Muscle layer of duodenum (tissue), 2 donors: ENCODE measurements around the gene PCGF6.

ENCODE experiments used
- H3K27ac ChIP-seq: one replicate; pipeline ENCODE4 v1.7.0; 2013; ENCODE audit warnings: mild to moderate bottlenecking, low read length
- H3K27me3 ChIP-seq: one replicate; pipeline ENCODE4 v1.7.0; 2013; ENCODE audit warnings: low read depth, mild to moderate bottlenecking, control low read depth, low read length
- H3K36me3 ChIP-seq, 2 donors: one replicate each; pipeline ENCODE4 v1.7.0; 2013; ENCODE audit warnings: low read length in 2 of 2, control low read depth in 1 of 2, mild to moderate bottlenecking in 1 of 2; ENCODE audit not compliant: insufficient read depth in 2 of 2, control insufficient read depth in 1 of 2
- H3K4me1 ChIP-seq, 2 donors: one replicate each; pipeline ENCODE4 v1.7.0; 2013; ENCODE audit warnings: low read length in 2 of 2, mild to moderate bottlenecking in 2 of 2, control low read depth in 1 of 2, moderate library complexity in 1 of 2; ENCODE audit not compliant: insufficient read depth in 2 of 2, control insufficient read depth in 1 of 2
- H3K4me3 ChIP-seq, 2 donors: one replicate each; pipeline ENCODE4 v1.7.0; 2013; ENCODE audit warnings: low read length in 2 of 2, low read depth in 1 of 2, mild to moderate bottlenecking in 1 of 2
- H3K9me3 ChIP-seq, 2 donors: one replicate each; pipeline ENCODE4 v1.7.0; 2013; ENCODE audit warnings: low read length in 2 of 2, control low read depth in 1 of 2, mild to moderate bottlenecking in 1 of 2; ENCODE audit not compliant: control insufficient read depth in 1 of 2
- donor health status: healthy.

Gene PCGF6

DNA sequence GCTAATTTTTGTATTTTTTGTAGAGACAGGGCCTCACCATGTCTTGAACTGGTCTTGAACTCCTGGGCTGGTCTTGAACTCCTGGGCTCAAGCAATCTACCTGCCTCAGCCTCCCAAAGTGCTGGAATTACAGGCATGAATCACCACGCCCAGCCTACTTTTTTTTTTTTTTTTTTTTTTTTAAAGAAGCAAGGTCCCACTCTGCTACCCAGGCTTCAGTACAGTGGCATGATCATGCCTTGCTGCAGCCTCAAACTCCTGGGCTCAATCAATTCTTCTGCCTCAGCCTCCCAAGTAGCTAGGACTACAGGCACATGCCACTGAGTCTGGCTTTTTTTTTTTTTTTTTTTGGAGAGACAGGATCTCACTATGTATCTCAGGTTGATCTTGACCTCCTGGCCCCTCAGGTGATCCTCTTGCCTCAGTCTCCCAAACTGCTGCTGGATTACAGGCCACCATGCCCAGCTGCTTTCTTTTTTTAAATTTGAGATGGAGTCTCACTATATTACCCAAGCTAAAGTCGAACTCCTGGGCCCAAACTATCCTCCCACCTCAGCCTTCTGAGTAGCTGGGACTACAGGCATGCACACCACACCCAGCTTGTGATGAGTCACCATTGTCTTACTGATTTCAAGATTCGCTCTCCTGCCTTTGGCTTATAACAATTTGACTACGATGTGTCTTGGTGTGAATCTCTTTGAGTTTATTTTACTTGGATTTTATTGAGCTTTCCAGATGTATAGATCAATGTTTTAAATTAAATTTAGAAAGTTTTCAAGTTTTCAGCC, 96.2 kb downstream of the PCGF6 start:
- no peaks in the 10 kb centered on the region for H3K9me3 ChIP-seq
- no peak overlapping the region for H3K27ac ChIP-seq
- H3K27me3 ChIP-seq: no peaks in the 10 kb centered on the region
- no peak overlapping the region for H3K4me3 ChIP-seq
- no peaks in the 10 kb centered on the region for H3K4me1 ChIP-seq
- no peaks in the 10 kb centered on the region for H3K36me3 ChIP-seq

DNA sequence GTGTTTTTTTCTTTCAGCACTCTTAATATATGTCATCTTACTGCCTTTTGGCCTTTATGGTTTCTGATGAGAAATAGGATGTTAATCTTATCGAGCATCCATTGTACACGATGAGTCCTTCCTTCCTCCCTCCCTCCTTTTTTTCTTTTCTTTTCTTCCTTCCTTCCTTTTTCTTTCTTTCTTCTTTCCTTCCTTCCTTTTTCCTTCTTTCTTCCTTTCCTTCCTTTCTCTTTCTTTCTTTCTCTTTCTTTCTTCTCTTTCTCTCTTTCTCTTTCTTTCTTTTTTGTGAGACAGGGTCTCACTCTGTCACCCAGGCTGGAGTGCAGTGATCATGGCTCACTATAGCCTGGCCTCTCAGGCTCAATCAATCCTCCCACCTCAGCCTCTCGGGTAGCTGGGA, 96.8 kb downstream of the PCGF6 start:
- Histone ChIP-seq H3K9me3 (no peaks in the 10 kb centered on the region), H3K27ac (no peak overlapping the region), H3K36me3 (no peaks in the 10 kb centered on the region), H3K27me3 (no peaks in the 10 kb centered on the region), H3K4me1 (no peaks in the 10 kb centered on the region), H3K4me3 (no peak overlapping the region)
